Muscle of back (tissue), 11 donors: ENCODE data around the gene SOAT2. TPM values are rescaled to one million over a fixed set of nuclear protein-coding genes. Genes with fewer than 3 reads are reported as not detected.

Experiments used
- DNase-seq, 3 donors: peaks; one replicate each; pipeline versions ENCODE4 v3.0.0 to v3.0.0-alpha.2; 2013
- polyA plus RNA-seq, 10 donors: library from polyadenylated mRNA; unstranded; fragments of 120-200 nt; gene quantifications; one replicate each; pipeline ENCODE4 v1.2.1, GENCODE V29; 2013; ENCODE audit not compliant: insufficient read length in 10 of 10

SOAT2 gene
- polyA plus RNA-seq, 10 donors: 0.12 to 0.45 (median 0.22) TPM; not detected in 2

GRCh38 chr12:53064613-53065436 lies 38.5 kb upstream of the SOAT2 start:
- DNase-seq: peak in 1 of 3 donors; percentile 35

DNA sequence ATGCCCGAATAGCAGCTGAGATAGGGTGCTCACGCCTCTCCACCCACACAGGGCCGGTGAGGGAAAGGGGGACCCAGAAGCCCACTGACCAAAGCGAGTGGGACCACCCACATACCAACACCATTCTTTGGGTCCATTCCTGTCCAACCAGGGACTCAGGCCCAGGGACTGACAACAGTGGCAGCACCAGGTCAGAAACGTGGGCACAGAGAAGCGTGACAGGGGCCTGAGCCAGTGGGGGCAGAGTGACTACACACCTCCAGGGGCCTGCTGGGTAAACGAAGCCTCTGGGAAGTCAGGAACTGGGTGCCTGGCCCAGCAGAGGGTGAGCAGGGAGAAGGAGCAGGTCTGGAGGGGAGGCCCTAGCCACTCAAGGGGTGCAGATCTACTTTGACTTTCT lies 37.8 kb upstream of the SOAT2 start:
- peak in 1 of 3 donors; percentile 38 for DNase-seq

- DNase-seq: peak in 2 of 3 donors; percentile 89 to 91
These were observed 37.0 kb upstream of the SOAT2 start for GRCh38 chr12:53065975-53066931.

DNA sequence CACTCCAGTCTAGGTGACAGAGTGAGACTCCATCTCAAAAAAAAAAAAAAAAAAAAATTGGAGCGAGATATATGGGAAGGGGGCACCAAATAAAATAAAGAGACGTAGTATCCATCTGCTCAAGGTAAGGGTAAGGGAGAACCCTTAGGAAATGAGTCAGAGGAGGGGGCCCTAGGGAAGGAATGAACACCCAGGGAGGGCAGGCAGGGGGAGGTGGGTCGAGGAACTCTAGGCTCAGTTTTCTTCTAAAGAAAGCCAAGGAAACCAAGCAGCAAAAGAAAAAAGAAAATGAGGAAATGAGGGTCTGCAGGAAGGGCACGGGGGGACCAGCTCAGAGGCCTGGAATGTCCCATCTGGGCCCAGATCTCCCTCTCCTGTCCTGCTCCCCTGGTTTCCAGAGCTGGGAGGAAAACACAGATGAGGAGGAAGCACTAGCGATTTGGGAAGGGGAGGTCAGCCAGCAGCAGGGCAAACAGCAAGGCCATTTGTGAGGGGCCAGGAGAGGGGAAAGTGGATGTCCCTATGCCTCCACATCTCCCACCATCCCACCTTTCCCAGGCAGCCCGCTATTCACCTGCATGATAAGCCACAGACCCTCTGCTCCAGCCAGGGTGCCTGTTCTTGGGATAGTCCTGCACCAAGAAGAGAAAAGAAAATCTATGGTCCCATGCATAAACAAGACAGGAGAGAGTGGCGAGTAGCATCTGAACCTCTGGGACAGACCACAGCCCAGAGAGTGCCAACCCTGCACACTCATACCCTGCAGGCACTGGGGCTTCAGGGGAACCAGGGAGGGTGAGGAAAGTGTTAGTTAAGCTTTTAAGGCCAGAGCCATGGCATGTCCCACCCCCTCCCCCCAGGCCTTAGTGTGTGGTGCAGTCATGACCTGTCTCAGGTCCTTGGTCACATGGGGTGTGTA lies 36.0 kb upstream of the SOAT2 start:
- DNase-seq: peak in 1 of 3 donors; percentile 20

GRCh38 chr12:53067993-53068770 lies 35.1 kb upstream of the SOAT2 start:
- DNase-seq: no peak

- peak in 1 of 3 donors; percentile 37 for DNase-seq
These were observed 34.3 kb upstream of the SOAT2 start for GRCh38 chr12:53068811-53069585.

DNA sequence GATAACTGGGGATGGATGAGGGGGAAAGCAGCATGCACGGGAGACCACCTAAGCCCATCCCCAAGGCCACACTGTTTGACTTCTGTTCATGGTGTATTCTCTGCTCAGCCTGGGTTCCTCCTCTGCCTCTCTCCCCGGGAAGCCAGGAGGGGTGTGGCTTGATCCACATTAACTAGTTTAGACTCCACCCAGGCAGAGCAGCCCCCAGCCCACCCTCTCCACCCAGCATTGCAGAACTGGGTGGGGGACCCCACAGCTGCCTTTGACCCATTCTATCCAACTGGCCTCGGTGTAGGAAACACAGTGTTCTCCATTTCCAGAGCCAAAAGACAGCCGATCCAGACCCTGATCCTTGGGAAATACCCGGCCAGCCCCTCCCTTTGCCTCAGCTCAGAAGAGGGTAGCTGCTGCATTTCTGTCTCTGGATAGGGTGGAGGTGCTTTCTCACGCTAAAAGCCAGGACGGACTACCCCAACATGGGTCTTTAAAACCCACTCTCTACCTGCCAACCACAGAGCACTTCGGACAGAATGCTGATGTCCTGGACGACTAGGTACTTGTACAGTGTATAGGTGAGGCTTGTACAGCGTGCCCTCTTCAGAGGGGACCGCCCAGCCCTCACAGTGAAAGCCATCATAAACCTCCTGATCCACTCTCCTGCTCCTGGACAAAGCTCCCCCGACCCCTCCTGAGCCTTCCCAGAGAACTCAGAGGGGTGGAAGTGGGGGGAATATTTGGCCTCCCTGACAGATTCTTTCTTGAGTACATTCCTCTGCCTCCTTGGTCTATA lies 33.5 kb upstream of the SOAT2 start:
- DNase-seq: peak in 2 of 3 donors; percentile 81 to 89

- peak in 1 of 3 donors; percentile 30 for DNase-seq
These were observed 32.3 kb upstream of the SOAT2 start for GRCh38 chr12:53070877-53071492.

DNA sequence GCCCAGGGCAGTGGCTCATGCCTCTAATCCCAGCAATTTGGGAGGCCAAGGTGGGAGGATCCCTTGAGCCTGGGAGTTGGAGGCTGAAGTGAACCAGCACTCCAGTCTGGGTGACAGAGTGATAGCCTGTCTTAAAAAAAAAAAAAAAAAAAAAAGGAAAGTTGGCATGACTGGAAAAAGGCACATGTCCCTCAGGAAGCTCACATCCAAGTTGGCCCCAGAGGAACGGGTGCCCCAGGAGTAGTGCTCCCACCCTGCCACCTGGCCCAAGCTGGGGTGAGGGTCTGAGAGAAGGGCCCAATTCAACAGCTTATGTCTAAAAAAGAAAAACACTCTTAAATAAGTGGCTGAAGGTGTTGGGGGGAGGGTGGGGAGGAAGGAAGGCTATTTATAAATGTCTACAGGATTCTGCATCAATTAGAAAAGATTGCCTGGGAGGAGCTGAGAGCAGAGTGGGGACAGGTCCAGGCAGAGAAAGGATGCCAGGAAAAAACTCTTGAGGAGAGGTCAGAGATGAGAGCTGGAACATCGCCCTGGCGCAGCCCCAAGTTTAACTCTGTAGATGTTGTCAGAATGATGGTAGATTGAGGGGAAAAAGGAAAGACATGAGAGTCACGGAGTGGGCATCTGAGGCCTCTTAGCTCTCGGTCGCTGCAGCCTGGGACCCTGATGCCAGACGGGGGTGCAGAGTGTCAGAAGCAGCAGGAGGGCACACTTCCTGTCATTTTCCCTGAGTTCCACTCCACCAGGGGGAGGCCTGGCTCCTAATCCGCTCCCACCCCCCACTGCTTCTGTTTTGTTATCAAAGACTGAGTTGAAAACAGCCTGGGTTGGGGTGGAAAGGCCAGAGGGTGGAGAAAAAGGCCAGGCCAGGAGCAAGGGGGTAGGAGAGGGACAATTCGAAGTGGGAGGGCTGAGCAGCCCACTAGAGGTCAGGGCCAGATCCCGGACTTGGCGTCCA lies 31.4 kb upstream of the SOAT2 start:
- peak; percentile 75 to 96 (median 95) for DNase-seq

DNA sequence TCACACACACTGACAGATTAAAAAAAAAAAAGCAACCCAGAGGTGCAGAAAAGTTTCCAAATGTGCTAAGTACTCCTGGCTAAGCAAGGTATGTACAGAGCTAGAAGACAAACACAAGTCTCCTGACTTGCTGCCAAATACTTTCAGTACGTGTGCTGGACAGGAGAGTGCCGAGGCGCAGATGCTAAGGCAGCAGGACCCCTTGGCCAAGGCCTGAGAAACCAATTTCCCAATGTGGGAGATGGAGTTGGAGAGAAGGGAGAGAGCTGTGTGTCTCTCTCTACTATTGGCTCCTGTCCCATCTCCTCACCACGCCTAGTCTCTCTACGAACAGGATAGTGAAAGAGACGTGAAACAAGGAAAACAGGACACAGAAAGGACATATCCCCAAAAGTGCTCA lies 29.4 kb upstream of the SOAT2 start:
- DNase-seq: peak in 2 of 3 donors; percentile 72 to 88

- peak in 1 of 3 donors; percentile 74 for DNase-seq
These were observed 28.8 kb upstream of the SOAT2 start for GRCh38 chr12:53074283-53074998.

DNA sequence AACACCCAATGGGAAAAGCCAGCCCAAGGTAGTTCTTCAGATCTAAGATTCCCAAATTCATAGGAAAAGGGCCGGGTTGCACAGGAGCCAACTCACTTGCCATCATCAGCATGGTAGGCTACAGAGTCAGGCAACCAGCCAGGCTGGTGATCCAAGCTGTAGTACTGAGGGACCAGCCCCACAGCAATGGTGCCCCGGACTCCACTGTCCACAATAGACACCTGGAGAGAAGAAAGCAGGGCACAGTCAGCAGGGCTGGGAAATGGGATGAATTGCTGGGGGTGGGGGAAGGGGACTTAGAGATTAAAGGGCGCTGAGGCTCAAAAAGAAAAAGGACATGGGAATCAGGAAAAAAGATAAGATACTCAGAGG lies 28.3 kb upstream of the SOAT2 start:
- DNase-seq: no peak

DNA sequence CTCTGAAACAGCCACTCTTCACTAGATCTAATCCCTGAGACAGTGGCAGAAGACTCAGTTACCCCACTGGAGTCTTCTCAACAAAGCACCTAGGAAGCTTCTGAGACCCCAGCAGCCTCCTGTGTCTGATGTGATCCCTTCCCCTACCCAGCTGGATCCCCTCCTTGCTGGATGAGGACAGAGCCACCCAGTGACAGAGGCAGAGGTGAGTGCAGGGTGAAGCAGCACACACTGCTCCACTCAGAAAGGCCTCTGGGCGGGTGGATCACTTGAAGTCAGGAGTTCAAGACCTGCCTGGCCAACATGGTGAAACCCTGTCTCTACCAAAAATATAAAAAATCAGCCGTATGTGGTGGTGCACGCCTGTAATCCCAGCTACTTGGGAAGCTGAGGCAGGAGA lies 26.8 kb upstream of the SOAT2 start:
- no peak for DNase-seq

GRCh38 chr12:53077030-53077429 lies 26.3 kb upstream of the SOAT2 start:
- no peak for DNase-seq

DNA sequence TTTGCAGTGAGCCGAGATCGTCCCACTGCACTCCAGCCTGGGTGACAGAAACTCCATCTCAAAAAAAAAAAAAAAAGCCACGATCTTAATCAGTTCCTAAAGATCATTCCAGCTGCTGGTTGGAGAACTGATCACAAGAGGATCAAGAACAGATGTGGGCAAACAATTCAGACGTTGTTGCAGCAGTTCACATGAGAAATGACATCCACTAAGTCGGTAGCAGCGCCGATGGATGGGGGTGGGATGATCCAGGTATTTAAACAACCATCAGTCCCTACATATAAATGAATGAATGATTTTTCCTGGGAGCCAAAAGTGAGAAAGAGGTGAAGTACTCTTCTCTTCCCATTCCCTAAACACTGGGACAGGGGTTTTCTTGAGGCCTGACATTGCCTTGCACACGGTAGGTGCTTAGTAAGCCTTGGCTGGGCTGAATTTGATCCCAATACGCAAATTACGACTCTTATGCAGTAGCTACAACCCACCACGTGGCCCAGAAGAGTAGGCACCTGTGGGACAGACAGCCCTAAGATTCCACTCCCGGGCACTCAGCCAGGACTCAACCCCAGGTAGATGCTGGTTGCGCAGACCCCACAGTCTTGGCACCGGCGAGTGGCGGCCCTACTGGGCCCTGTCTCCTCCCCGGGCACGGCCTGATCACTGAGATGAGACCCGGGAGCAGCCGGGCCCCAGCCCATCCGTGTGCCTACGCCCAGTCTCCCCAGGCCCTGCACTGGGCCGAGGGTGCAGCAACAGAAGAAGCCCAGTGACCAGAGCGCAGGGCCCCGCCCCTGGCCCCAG lies 24.7 kb upstream of the SOAT2 start:
- DNase-seq: peak in 1 of 3 donors; percentile 37
